Peyer's patch (tissue), 4 donors: Measurements from ENCODE around the gene MBTPS1.

Experiments used
- CTCF ChIP-seq, 6 experiments: fragments of 450-650 bp in 4 of 6; fragments of 200-600 bp in 2 of 6; sonication (generic) in 1 of 6; IDR thresholded peaks; one replicate each; pipeline ENCODE4 v1.5.1; 2017 to 2019; ENCODE audit warnings: antibody characterized with exemption in 6 of 6, mild to moderate bottlenecking in 3 of 6, moderate library complexity in 1 of 6
- POLR2A ChIP-seq, 2 donors: fragments of 450-650 bp; IDR thresholded peaks; one replicate each; pipeline ENCODE4 v1.5.1; 2017; ENCODE audit warnings: antibody characterized with exemption in 2 of 2, mild to moderate bottlenecking in 2 of 2, moderate library complexity in 2 of 2

GRCh38 chr16:84052071-84052622 lies 64.6 kb downstream of the MBTPS1 start:
- TF ChIP-seq CTCF (IDR thresholded peaks at IDR 0.05), result no peak
- TF ChIP-seq POLR2A (IDR thresholded peaks at IDR 0.05), result no peak
